ENCODE results near the gene DNAJC6.

The DNAJC6 gene

GRCh38 chr1:65332821-65333220, 23.5 kb downstream of the DNAJC6 start:
- no peak overlapping the region for H3K27ac Mint-ChIP-seq
- H3K4me3 Mint-ChIP-seq = no peak overlapping the region
- no peaks in the 10 kb centered on the region for H3K4me1 Mint-ChIP-seq
- no peak for TF ChIP-seq CTCF (IDR thresholded peaks at IDR 0.05; ENCODE audit: unreplicated experiment in 3 of 3)
- no peaks in the 10 kb centered on the region for H3K36me3 Mint-ChIP-seq (ENCODE audit: low read depth)
- H3K9me3 Mint-ChIP-seq = no peaks in the 10 kb centered on the region
- peaks cover 6% of the 10 kb centered on the region for H3K27me3 Mint-ChIP-seq (ENCODE audit: low read depth)

- no peak overlapping the region for H3K4me3 Mint-ChIP-seq
- no peaks in the 10 kb centered on the region for H3K36me3 Mint-ChIP-seq (ENCODE audit: low read depth)
- no peak overlapping the region for H3K27ac Mint-ChIP-seq
- H3K27me3 Mint-ChIP-seq (ENCODE audit: low read depth) = peaks cover under 1% of the 10 kb centered on the region
- no peaks in the 10 kb centered on the region for H3K4me1 Mint-ChIP-seq
- H3K9me3 Mint-ChIP-seq = no peaks in the 10 kb centered on the region
- TF ChIP-seq CTCF (IDR thresholded peaks at IDR 0.05; ENCODE audit: unreplicated experiment in 3 of 3) = no peak
These were observed 24.7 kb downstream of the DNAJC6 start for GRCh38 chr1:65334081-65334480.

GRCh38 chr1:65339866-65340468, 30.6 kb downstream of the DNAJC6 start:
- no peak overlapping the region for H3K27ac Mint-ChIP-seq
- TF ChIP-seq CTCF (IDR thresholded peaks at IDR 0.05; ENCODE audit: unreplicated experiment in 3 of 3) = no peak
- H3K27me3 Mint-ChIP-seq (ENCODE audit: low read depth) = no peaks in the 10 kb centered on the region
- H3K4me1 Mint-ChIP-seq = no peaks in the 10 kb centered on the region
- no peaks in the 10 kb centered on the region for H3K36me3 Mint-ChIP-seq (ENCODE audit: low read depth)
- no peaks in the 10 kb centered on the region for H3K9me3 Mint-ChIP-seq
- H3K4me3 Mint-ChIP-seq = no peak overlapping the region

- no peak overlapping the region for H3K4me3 Mint-ChIP-seq
These were observed 32.0 kb downstream of the DNAJC6 start for GRCh38 chr1:65341381-65341780.

GRCh38 chr1:65343286-65343685, 33.9 kb downstream of the DNAJC6 start:
- Mint-ChIP-seq H3K4me1 (no peaks in the 10 kb centered on the region), H3K36me3 (ENCODE audit: low read depth) (no peaks in the 10 kb centered on the region), H3K9me3 (no peaks in the 10 kb centered on the region), H3K27ac (no peak overlapping the region), H3K27me3 (ENCODE audit: low read depth) (no peaks in the 10 kb centered on the region), H3K4me3 (no peak overlapping the region)
- TF ChIP-seq CTCF (IDR thresholded peaks at IDR 0.05; ENCODE audit: unreplicated experiment in 3 of 3) = no peak

More at GRCh38 chr1:65341381-65341780, 32.0 kb downstream of the DNAJC6 start:
- Mint-ChIP-seq H3K27ac (no peak overlapping the region), H3K36me3 (ENCODE audit: low read depth) (no peaks in the 10 kb centered on the region), H3K27me3 (ENCODE audit: low read depth) (no peaks in the 10 kb centered on the region), H3K9me3 (no peaks in the 10 kb centered on the region), H3K4me1 (no peaks in the 10 kb centered on the region)
- TF ChIP-seq CTCF (IDR thresholded peaks at IDR 0.05; ENCODE audit: unreplicated experiment in 3 of 3) = no peak

GRCh38 chr1:65344171-65344814, 35.0 kb downstream of the DNAJC6 start:
- TF ChIP-seq CTCF (IDR thresholded peaks at IDR 0.05; ENCODE audit: unreplicated experiment in 3 of 3) = no peak
- no peak overlapping the region for H3K27ac Mint-ChIP-seq
- H3K9me3 Mint-ChIP-seq = no peaks in the 10 kb centered on the region
- no peaks in the 10 kb centered on the region for H3K27me3 Mint-ChIP-seq (ENCODE audit: low read depth)
- H3K4me1 Mint-ChIP-seq = no peaks in the 10 kb centered on the region
- no peaks in the 10 kb centered on the region for H3K36me3 Mint-ChIP-seq (ENCODE audit: low read depth)
- H3K4me3 Mint-ChIP-seq = no peak overlapping the region

Measured in nephron (organoid).